ENCODE results near the gene LAG3. TPM values are rescaled to one million over a fixed set of nuclear protein-coding genes. Genes with fewer than 3 reads are reported as not detected.

The LAG3 gene
- total and polyA plus RNA-seq, 10 donors = 3.7 to 29.4 (median 12.7) TPM

DNA sequence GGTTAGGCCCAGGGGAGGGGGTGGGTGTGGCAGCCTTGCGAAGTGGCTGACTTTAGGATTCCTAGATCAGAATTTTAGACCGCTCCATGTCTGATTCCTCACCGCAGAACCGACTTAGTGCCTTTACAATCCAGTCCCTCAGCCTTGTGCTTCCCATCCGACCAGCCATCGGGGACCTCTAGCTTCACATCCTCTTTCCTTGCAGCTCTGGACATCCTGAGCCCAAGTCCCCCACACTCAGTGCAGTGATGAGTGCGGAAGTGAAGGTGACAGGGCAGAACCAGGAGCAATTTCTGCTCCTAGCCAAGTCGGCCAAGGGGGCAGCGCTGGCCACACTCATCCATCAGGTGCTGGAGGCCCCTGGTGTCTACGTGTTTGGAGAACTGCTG, 47.9 kb upstream of the LAG3 start:
- Histone ChIP-seq H3K4me1 (peaks cover 7 to 53% (median 17%) of the 10 kb centered on the region in 6 donors), H3K36me3 (peaks cover 0 to 41% (median 21%) of the 10 kb centered on the region in 6 donors), H3K27me3 (replicated peaks in 1 of 7) (no peaks in the 10 kb centered on the region), H3K4me3 (peak overlapping the region; percentile 35 to 84 (median 58)), H3K9me3 (no peaks in the 10 kb centered on the region), H3K27ac (peak overlapping the region; percentile 75 to 95 (median 92))
- peak; percentile 84 for DNase-seq
- WGBS, 5 donors = 4 to 12% (median 7%) methylated on average over 10 of the region's 10 CpGs
- intact Hi-C loops (cut with DNase I; ENCODE audit: low total_unique reads) = no loop called here
- no peak for TF ChIP-seq POLR2A (IDR thresholded peaks at IDR 0.05)
- TF ChIP-seq POLR2AphosphoS5 (IDR thresholded peaks at IDR 0.05) = no peak
- TF ChIP-seq, protein P1, sequence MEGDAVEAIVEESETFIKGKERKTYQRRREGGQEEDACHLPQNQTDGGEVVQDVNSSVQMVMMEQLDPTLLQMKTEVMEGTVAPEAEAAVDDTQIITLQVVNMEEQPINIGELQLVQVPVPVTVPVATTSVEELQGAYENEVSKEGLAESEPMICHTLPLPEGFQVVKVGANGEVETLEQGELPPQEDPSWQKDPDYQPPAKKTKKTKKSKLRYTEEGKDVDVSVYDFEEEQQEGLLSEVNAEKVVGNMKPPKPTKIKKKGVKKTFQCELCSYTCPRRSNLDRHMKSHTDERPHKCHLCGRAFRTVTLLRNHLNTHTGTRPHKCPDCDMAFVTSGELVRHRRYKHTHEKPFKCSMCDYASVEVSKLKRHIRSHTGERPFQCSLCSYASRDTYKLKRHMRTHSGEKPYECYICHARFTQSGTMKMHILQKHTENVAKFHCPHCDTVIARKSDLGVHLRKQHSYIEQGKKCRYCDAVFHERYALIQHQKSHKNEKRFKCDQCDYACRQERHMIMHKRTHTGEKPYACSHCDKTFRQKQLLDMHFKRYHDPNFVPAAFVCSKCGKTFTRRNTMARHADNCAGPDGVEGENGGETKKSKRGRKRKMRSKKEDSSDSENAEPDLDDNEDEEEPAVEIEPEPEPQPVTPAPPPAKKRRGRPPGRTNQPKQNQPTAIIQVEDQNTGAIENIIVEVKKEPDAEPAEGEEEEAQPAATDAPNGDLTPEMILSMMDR (IDR thresholded peaks at IDR 0.05 in 8 of 11, conservative IDR thresholded peaks at IDR 0.05 in 3 of 11) = no peak

DNA sequence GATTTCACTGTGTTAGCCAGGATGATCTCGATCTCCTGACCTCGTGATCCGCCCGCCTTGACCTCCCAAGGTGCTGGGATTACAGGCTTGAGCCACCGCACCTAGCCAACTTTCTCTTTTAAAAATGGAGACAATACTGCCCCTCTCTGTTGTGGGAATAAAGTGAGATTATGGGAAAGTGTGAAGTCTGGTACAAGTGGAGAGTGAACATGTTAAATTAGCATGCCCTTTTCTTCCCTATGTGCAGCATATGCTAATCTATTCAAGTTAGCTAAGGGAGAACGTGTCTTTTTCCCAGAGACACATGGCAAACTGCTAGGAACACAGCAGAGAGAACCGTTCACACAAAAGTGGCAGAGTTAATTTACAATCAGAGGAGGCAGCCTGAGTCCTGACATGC, 47.0 kb upstream of the LAG3 start:
- H3K4me1 ChIP-seq = peaks cover 7 to 53% (median 17%) of the 10 kb centered on the region in 6 donors
- intact Hi-C loops (cut with DNase I; ENCODE audit: low total_unique reads) = no loop called here
- H3K27me3 ChIP-seq (replicated peaks in 1 of 7) = no peaks in the 10 kb centered on the region
- H3K27ac ChIP-seq = no peak overlapping the region
- 92 to 96% (median 94%) methylated on average over 7 of the region's 7 CpGs for WGBS, 5 donors
- no peak for DNase-seq
- peaks cover 0 to 50% (median 31%) of the 10 kb centered on the region in 6 donors for H3K36me3 ChIP-seq
- no peak overlapping the region for H3K4me3 ChIP-seq
- TF ChIP-seq POLR2AphosphoS5 (IDR thresholded peaks at IDR 0.05) (no peak), POLR2A (IDR thresholded peaks at IDR 0.05) (no peak)
- TF ChIP-seq, protein P1 (IDR thresholded peaks at IDR 0.05 in 8 of 11, conservative IDR thresholded peaks at IDR 0.05 in 3 of 11) = no peak
- no peaks in the 10 kb centered on the region for H3K9me3 ChIP-seq

DNA sequence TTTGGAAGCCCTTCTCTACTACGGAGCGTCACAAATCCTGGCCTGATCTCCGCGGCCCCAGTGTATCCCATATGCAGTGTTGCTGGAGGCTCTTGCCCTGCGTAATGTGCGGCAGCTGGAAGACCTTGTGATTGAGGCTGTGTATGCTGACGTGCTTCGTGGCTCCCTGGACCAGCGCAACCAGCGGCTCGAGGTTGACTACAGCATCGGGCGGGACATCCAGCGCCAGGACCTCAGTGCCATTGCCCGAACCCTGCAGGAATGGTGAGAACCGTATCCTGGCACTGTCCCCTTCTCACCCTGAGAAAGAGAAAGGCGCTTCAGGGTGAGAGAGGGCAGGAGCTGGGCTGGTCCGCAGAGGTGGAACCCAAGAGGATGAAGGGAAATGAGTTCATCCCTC, 43.1 kb upstream of the LAG3 start:
- TF ChIP-seq POLR2A (IDR thresholded peaks at IDR 0.05) (no peak), POLR2AphosphoS5 (IDR thresholded peaks at IDR 0.05) (no peak)
- TF ChIP-seq, protein P1 (IDR thresholded peaks at IDR 0.05 in 8 of 11, conservative IDR thresholded peaks at IDR 0.05 in 3 of 11) = no peak
- no peaks in the 10 kb centered on the region for H3K27me3 ChIP-seq (replicated peaks in 1 of 7)
- H3K9me3 ChIP-seq = no peaks in the 10 kb centered on the region
- H3K36me3 ChIP-seq = peaks cover 7 to 86% (median 55%) of the 10 kb centered on the region in 6 donors
- WGBS, 5 donors = 91 to 93% (median 92%) methylated on average over 14 to 18 of the region's 18 CpGs
- intact Hi-C loops (cut with DNase I; ENCODE audit: low total_unique reads) = no loop called here
- H3K27ac ChIP-seq = no peak overlapping the region
- H3K4me3 ChIP-seq = no peak overlapping the region
- peaks cover 7 to 44% (median 15%) of the 10 kb centered on the region in 6 donors for H3K4me1 ChIP-seq
- DNase-seq = no peak

DNA sequence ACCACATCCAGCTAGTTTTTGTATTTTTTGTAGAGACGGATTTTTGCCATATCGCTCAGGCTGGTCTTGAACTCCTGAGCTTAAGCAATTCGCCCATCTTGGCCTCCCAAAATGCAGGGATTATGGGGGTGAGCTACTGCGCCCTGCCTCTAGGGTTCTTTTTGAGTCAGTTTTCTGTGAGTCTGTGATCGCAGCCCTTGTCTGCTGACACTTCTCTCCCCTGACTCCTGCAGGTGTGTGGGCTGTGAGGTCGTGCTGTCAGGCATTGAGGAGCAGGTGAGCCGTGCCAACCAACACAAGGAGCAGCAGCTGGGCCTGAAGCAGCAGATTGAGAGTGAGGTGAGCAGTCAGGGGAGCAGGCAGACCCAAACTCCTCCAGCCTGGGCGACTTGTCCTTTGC, 42.2 kb upstream of the LAG3 start:
- Histone ChIP-seq H3K9me3 (no peaks in the 10 kb centered on the region), H3K4me3 (no peak overlapping the region), H3K4me1 (peaks cover 0 to 42% (median 9%) of the 10 kb centered on the region in 6 donors), H3K27me3 (replicated peaks in 1 of 7) (no peaks in the 10 kb centered on the region), H3K36me3 (peaks cover 7 to 96% (median 60%) of the 10 kb centered on the region in 6 donors), H3K27ac (no peak overlapping the region)
- DNase-seq = peak; percentile 37
- TF ChIP-seq POLR2AphosphoS5 (IDR thresholded peaks at IDR 0.05) (no peak), POLR2A (IDR thresholded peaks at IDR 0.05) (no peak)
- TF ChIP-seq, protein P1 (IDR thresholded peaks at IDR 0.05 in 8 of 11, conservative IDR thresholded peaks at IDR 0.05 in 3 of 11) = no peak
- intact Hi-C loops (cut with DNase I; ENCODE audit: low total_unique reads) = no loop called here
- WGBS, 5 donors = 88 to 94% (median 93%) methylated on average over 7 to 8 of the region's 8 CpGs

Data from spleen (tissue), 11 donors.